Pons (tissue), 1 donor: ENCODE results near the gene ZFHX3.
A peak's percentile ranks its signal among the peaks of the same experiment; 100 is the strongest.

Source experiments
- DNase-seq: peaks from one replicate; pipeline ENCODE4 v3.0.0-alpha.2; 2016; ENCODE audit warnings: low spot score

ZFHX3 gene

DNA sequence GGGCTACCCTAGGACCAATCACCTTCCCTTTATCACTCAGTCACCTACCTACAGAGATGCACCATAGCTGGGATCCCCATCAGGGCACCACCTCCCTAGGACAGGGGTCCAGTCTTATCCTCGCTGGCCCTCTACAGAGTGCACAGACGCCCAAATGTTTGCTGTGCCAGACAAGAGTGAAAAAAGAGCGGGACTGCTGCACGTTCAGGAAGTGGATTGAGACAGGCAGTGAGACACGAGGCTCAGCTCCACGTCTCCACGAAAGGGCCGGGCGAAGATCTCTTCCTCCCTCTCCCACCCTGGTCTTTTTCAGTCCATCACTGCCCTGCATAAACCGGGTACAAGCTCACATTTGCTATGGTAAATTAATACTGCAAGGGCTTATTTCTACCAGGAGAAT lies 95.5 kb downstream of the ZFHX3 start:
- DNase-seq, result no peak

- DNase-seq, result no peak
These were observed 96.0 kb downstream of the ZFHX3 start for GRCh38 chr16:72951916-72952315.

- no peak for DNase-seq
These were observed 97.3 kb downstream of the ZFHX3 start for GRCh38 chr16:72950669-72951068.

DNA sequence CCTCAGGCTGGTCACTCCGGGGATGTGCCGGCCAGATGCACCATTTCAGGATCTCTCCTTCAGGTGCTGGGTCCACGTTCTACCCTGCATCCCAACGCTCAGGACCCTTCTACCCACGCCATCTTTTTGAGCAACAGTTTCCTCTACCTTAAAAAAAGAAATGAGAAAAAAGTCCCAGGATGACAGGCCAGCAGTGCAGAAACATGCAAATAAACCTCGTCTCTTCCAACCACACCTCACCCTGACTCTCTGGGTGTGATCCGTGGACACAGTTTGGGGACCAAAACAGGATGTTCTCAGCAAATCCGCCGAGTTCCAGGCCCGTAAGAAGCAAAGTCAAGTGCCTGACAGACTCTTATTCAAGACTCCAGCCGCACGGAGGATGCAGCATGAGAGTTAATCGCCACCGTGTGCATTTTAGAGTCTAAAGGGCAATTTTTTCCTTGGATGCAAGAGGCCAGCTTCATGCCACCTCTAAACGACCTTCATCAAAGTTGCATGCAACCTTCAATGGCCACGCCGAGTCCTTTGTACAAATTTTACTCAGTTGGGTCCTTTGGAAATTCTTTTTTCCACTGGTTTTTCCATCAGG lies 99.6 kb downstream of the ZFHX3 start:
- no peak for DNase-seq

DNA sequence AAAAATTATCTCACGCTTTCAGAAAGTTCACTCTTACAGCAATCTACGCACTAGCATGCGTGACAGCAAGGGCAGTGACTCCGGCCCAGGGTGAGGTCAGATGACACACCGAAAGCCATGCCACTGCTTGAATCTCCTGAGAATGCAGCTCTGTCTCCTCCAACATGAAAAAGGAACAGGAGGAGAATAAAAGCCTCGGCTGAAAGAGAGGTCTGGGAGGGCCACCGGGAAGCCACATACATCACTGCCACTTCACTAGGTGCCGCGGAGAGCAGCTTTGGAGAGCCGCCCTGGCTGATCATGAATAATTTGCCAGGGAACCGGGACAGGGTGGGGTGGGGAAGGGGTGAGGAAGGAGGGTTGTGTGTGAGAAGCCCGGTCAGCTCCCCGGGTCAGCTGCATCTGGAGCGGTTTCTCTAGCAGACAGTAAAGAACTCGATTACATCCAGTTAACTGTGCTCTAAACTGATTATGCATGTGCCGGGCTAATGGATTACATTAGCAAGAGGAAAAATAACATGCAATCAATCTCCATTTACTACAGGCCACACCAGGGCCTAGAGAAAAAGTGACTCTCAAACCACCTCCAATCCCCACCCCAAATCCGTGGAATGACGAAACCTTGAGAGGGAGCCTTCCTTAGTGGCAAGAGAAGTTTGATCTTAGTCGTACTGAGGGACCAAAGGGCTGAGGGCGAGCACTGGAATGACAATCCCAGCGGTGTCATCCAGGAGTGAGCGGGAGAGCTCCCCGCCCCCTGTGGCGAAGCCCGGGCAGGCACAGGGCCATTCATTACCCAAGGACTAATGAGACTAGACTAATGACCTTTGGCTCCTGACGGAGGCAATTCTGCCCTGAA lies 100.3 kb downstream of the ZFHX3 start:
- DNase-seq, result no peak

DNA sequence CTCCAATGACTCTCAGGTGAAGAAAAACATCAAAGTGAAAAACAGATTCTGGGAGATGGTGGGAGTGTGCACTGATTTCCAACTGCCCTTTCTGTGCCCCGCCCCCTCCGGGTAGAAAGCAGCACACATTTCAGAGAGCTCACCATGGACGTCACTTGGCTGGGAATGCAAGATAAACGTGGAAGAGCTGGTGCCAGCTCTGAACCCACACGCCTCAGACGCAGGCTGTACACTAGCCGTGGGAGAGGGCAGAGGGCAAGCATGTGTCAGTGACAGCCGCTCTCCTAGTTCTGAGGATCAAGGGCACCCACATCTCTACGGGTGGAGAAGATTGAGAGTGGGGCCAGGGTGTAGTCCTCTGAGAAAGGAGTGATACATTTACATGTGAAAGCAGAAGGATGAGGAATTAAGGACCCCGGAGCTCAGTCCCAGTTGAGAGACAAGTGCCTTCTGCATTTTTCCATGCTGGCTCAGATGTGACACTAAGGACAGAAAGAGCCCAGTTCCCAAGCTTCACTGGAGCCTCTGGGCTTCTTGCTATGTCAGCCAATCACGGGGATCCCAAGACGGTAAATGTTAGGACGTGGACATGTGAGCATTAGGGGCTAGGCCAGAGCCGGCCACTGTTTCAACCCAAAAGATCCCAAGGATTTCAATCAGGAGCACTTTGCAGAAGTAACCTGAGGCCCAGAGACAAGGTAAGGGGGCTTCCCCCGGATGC lies 101.3 kb downstream of the ZFHX3 start:
- DNase-seq, result no peak

- DNase-seq, result no peak
These were observed 101.9 kb downstream of the ZFHX3 start for GRCh38 chr16:72946063-72946462.

DNA sequence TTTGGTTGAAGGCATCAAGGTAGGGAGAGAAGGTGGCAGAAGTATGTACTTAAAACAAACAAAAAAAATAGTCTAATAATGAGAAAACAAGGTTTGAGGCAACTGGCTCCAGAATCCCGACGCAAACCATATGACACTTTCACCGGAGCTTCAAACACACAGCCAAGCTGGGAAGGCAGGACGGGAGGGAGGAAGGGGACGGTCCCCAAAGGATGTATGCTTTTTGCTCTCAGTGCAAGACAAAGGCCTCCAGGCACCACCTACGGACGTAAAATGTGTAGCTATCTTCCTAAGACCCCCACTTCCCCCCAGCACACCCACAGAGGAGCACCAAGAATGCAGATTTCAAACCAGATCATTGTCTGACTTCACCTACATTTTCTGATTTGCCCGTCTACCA lies 102.3 kb downstream of the ZFHX3 start:
- no peak for DNase-seq

- no peak for DNase-seq
These were observed 103.0 kb downstream of the ZFHX3 start for GRCh38 chr16:72944757-72945485.

- no peak for DNase-seq
These were observed 105.9 kb downstream of the ZFHX3 start for GRCh38 chr16:72942021-72942420.

DNA sequence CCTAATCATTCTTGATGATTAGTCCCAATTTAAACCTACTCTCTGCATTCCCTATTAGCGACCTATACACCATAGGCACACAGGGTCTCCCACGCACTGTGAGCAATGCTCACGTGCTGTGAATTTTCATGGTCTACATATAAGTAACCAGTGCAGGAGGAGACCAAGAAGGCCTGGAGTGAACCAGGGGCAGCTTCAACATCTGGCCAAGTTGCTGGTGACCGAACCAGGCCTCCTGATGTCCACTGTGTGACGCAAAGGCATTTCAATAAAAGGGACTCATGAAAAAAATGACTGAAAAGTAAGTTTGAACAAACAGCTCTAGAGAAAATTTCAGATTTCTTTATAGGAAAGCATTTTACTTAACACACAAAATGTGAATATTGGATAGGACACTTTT lies 107.0 kb downstream of the ZFHX3 start:
- no peak for DNase-seq

- DNase-seq, result peak; percentile 39
These were observed 108.7 kb downstream of the ZFHX3 start for GRCh38 chr16:72939247-72939646.

- DNase-seq, result peak; percentile 35
These were observed 109.1 kb downstream of the ZFHX3 start for GRCh38 chr16:72938795-72939164.

- no peak for DNase-seq
These were observed 109.8 kb downstream of the ZFHX3 start for GRCh38 chr16:72937916-72938794.

GRCh38 chr16:72937360-72937759 lies 110.6 kb downstream of the ZFHX3 start:
- no peak for DNase-seq

- DNase-seq, result no peak
These were observed 111.5 kb downstream of the ZFHX3 start for GRCh38 chr16:72936408-72936807.

GRCh38 chr16:72935896-72936295 lies 112.0 kb downstream of the ZFHX3 start:
- no peak for DNase-seq

GRCh38 chr16:72934636-72935403 lies 113.1 kb downstream of the ZFHX3 start:
- DNase-seq, result no peak

DNA sequence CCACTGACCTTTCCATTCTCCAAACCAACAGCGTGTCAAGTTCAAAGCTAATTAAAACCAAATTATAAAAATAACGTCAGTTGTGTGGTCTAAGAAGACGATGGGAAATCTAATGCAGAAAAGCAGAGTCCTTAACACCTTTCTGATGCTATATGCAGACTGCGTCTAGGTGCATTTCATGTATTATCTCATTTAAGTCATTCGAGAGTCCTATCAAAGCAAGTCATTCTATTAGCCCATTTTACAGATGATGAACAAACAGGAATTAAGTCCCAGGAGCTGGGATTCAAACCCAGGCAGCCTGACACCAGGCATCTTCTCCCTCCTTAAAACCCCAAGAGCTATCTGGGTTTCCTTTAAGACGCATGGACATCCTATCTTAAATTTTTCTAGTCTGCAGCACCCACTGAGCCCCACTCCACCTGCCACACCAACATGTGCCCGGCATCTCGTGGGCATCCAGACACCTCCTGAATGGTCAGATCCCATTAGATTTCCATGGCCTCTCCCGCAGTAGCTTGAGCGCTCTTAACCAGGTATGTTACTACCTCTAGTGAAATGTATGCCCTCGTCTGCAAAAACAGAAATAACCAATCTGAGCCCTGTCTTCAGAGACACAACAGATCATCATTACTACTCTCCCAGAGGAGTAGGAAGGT lies 115.1 kb downstream of the ZFHX3 start:
- no peak for DNase-seq

DNA sequence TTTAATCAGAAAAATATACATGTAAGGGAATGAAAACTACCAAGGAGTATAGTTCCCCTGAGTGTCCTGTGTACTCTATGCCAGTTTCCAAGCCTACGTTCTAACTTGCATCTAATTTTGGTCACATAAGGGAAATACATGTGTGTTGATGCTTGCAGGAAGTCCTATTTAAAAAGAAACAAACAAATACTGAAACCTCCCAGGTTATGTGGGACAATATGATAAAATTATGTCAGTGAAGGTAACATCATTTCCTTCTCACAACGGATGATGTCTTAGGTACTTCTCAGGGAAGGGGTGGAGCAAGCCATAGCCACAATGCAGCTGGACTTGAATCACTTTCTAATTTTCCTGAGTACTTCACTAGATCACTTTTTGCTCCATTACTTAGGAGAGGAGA lies 115.9 kb downstream of the ZFHX3 start:
- no peak for DNase-seq
